ENCODE results near the gene AP3B1.
"Not testable (repeated sequence)": the region's sequence is repeated elsewhere in the genome, so short reads cannot be mapped to it uniquely, and the experiment has no call there.

Gene AP3B1

GRCh38 chr5:78062645-78063044, 231.9 kb downstream of the AP3B1 start:
- DNase-seq, result no peak

- DNase-seq, result no peak
Observed at GRCh38 chr5:78060421-78060820, 234.1 kb downstream of the AP3B1 start.

GRCh38 chr5:78058625-78059024, 235.9 kb downstream of the AP3B1 start:
- no peak for DNase-seq

GRCh38 chr5:78056901-78057514, 237.5 kb downstream of the AP3B1 start:
- no peak for DNase-seq

- no peak for DNase-seq
Observed at GRCh38 chr5:78056053-78056452, 238.4 kb downstream of the AP3B1 start.

GRCh38 chr5:78050888-78051287, 243.6 kb downstream of the AP3B1 start:
- DNase-seq, result no peak

GRCh38 chr5:78046823-78047222, 247.7 kb downstream of the AP3B1 start:
- not testable (repeated sequence) for DNase-seq

- DNase-seq, result no peak
Observed at GRCh38 chr5:78046006-78046405, 248.5 kb downstream of the AP3B1 start.

- peak; percentile 23 for DNase-seq
Observed at GRCh38 chr5:78041805-78042204, 252.7 kb downstream of the AP3B1 start.

GRCh38 chr5:78025540-78025939, 269.0 kb downstream of the AP3B1 start:
- DNase-seq, result no peak

GRCh38 chr5:78019744-78020143, 274.8 kb downstream of the AP3B1 start:
- DNase-seq, result no peak

- DNase-seq, result peak; percentile 78
Observed at GRCh38 chr5:78016863-78017529, 277.5 kb downstream of the AP3B1 start.

- DNase-seq, result no peak
Observed at GRCh38 chr5:78009937-78010527, 284.5 kb downstream of the AP3B1 start.

GRCh38 chr5:78008356-78008967, 286.0 kb downstream of the AP3B1 start:
- DNase-seq, result peak; percentile 58

GRCh38 chr5:78007233-78007632, 287.3 kb downstream of the AP3B1 start:
- DNase-seq, result no peak

GRCh38 chr5:78006449-78006848, 288.0 kb downstream of the AP3B1 start:
- no peak for DNase-seq

GRCh38 chr5:78005021-78005785, 289.3 kb downstream of the AP3B1 start:
- peak; percentile 47 for DNase-seq

GRCh38 chr5:78004559-78004958, 289.9 kb downstream of the AP3B1 start:
- DNase-seq, result no peak

- DNase-seq, result peak; percentile 39
Observed at GRCh38 chr5:78003919-78004318, 290.6 kb downstream of the AP3B1 start.

GRCh38 chr5:78003450-78003849, 291.0 kb downstream of the AP3B1 start:
- no peak for DNase-seq

- DNase-seq, result peak; percentile 45
Observed at GRCh38 chr5:78002690-78003089, 291.8 kb downstream of the AP3B1 start.

- DNase-seq, result no peak
Observed at GRCh38 chr5:78001197-78001596, 293.3 kb downstream of the AP3B1 start.

GRCh38 chr5:78000191-78000590, 294.3 kb downstream of the AP3B1 start:
- DNase-seq, result no peak

All from NCI-H345 (cell line).